Measurements from ENCODE around the gene FAM210B.

GRCh38 chr20:56324806-56325205, 34.0 kb upstream of the FAM210B start:
- TF ChIP-seq EP300 (IDR thresholded peaks at IDR 0.05) (no peak), CTCF (IDR thresholded peaks at IDR 0.05) (no peak)

Measured in upper lobe of left lung (tissue), 4 donors.